Upper lobe of left lung (tissue), 6 donors: ENCODE measurements around the gene BPHL. TPM values are rescaled to one million over a fixed set of nuclear protein-coding genes. Genes with fewer than 3 reads are reported as not detected.
A peak's percentile ranks its signal among the peaks of the same experiment; 100 is the strongest.
"Not testable (repeated sequence)": the region's sequence is repeated elsewhere in the genome, so short reads cannot be mapped to it uniquely, and the experiment has no call there.

Experiments
- ATAC-seq, 2 donors: fragments of 200-7000 bp; cut with Tn5 transposase; one replicate each; pipeline ENCODE4 v1.9.1; 2022; ENCODE audit warnings: mild to moderate bottlenecking in 2 of 2, moderate library complexity in 2 of 2; ENCODE audit not compliant: low FRiP score in 2 of 2
- DNase-seq, 2 donors: peaks; one replicate each; pipeline ENCODE4 v3.0.0-alpha.2; 2019 to 2020
- H3K27ac ChIP-seq, 4 donors: fragments of 200-600 bp; sonication (generic); one replicate each; pipeline ENCODE4 v1.5.1; 2016 to 2019
- H3K27me3 ChIP-seq, 4 donors: fragments of 200-600 bp; sonication (generic); one replicate each; pipeline ENCODE4 v1.5.1; 2017 to 2019
- H3K36me3 ChIP-seq, 4 donors: fragments of 200-600 bp; sonication (generic); one replicate each; pipeline ENCODE4 v1.5.1; 2016 to 2019
- H3K4me1 ChIP-seq, 4 donors: fragments of 200-600 bp; sonication (generic); one replicate each; pipeline ENCODE4 v1.5.1; 2018 to 2019
- H3K4me3 ChIP-seq, 4 donors: fragments of 200-600 bp; sonication (generic); one replicate each; pipeline ENCODE4 v1.5.1; 2017 to 2019; ENCODE audit warnings: mild to moderate bottlenecking in 2 of 4, moderate library complexity in 1 of 4
- H3K9me3 ChIP-seq, 4 donors: fragments of 200-600 bp; sonication (generic); one replicate each; pipeline ENCODE4 v1.5.1; 2018 to 2019
- CTCF ChIP-seq, 6 experiments: fragments of 450-650 bp in 4 of 6; fragments of 200-600 bp in 2 of 6; sonication (generic) in 2 of 6; IDR thresholded peaks; one replicate each; pipeline ENCODE4 v1.5.1; 2016 to 2019; ENCODE audit warnings: antibody characterized with exemption in 6 of 6
- EP300 ChIP-seq, 4 donors: sonication (generic); formaldehyde crosslinking; IDR thresholded peaks; one replicate each; pipeline ENCODE4 v1.5.1; 2017; ENCODE audit warnings: antibody characterized with exemption in 4 of 4, control low read depth in 2 of 4
- POLR2A ChIP-seq, 4 donors: fragments of 450-650 bp; IDR thresholded peaks; one replicate each; pipeline ENCODE4 v1.5.1; 2016 to 2017; ENCODE audit warnings: antibody characterized with exemption in 4 of 4, mild to moderate bottlenecking in 2 of 4
- POLR2AphosphoS5 ChIP-seq, 2 donors: sonication (generic); formaldehyde crosslinking; IDR thresholded peaks; one replicate each; pipeline ENCODE4 v1.5.1; 2017; ENCODE audit warnings: antibody characterized with exemption in 2 of 2
- WGBS, 2 donors: methylation state at CpG; one replicate each; pipeline ENCODE4 v1.1.5; 2017 to 2018; 5-methylcytosine and 5-hydroxymethylcytosine counted together
- total RNA-seq, 6 donors: library from RNA; depleted of rRNA in 4 of 6; stranded (reverse); fragments of >200 nt in 4 of 6; gene quantifications; one replicate each; pipeline versions ENCODE4 v1.1.0 to v1.2.1, GENCODE V29; 2016 to 2021
- donor health status: DM: no; HTN: no; CAD: no; lungs with moderate emphysema.
- donor health status: DM: no; HTN: yes; CAD: no; lungs with severe emphysema.

Gene BPHL
- total RNA-seq, 6 donors from 2014 or later: 6.3 to 16.8 (median 11.2) TPM

GRCh38 chr6:3163248-3163594, 44.7 kb downstream of the BPHL start:
- 22 to 24% methylated on average over 13 of the region's 13 CpGs for WGBS, 2 donors
- Histone ChIP-seq H3K4me3 (peak overlapping the region in 3 of 4 donors; percentile 50 to 87 (median 76)), H3K9me3 (no peaks in the 10 kb centered on the region), H3K27me3 (no peaks in the 10 kb centered on the region), H3K4me1 (peaks cover 5 to 18% (median 6%) of the 10 kb centered on the region in 4 donors), H3K27ac (peak overlapping the region; percentile 84 to 90 (median 87)), H3K36me3 (no peaks in the 10 kb centered on the region)
- peak in 1 of 2 donors; percentile 3 for ATAC-seq
- peak in 1 of 2 donors; percentile 59 for DNase-seq
- TF ChIP-seq POLR2A (IDR thresholded peaks at IDR 0.05) (no peak), CTCF (IDR thresholded peaks at IDR 0.05) (no peak), POLR2AphosphoS5 (IDR thresholded peaks at IDR 0.05) (no peak), EP300 (IDR thresholded peaks at IDR 0.05) (no peak)

GRCh38 chr6:3164388-3164787, 45.9 kb downstream of the BPHL start:
- Histone ChIP-seq H3K27ac (no peak overlapping the region), H3K27me3 (no peaks in the 10 kb centered on the region), H3K4me3 (no peak overlapping the region), H3K4me1 (peaks cover 5 to 18% (median 6%) of the 10 kb centered on the region in 4 donors), H3K36me3 (no peaks in the 10 kb centered on the region), H3K9me3 (no peaks in the 10 kb centered on the region)
- TF ChIP-seq POLR2AphosphoS5 (IDR thresholded peaks at IDR 0.05): no peak
- no peak for TF ChIP-seq POLR2A (IDR thresholded peaks at IDR 0.05)
- no peak for TF ChIP-seq CTCF (IDR thresholded peaks at IDR 0.05)
- no peak for TF ChIP-seq EP300 (IDR thresholded peaks at IDR 0.05)
- ATAC-seq (no peak), DNase-seq (no peak)
- WGBS, 2 donors: 69 to 86% methylated on average over 6 of the region's 6 CpGs

GRCh38 chr6:3165631-3166534, 47.4 kb downstream of the BPHL start:
- DNase-seq: no peak
- 59 to 72% methylated on average over 7 of the region's 7 CpGs for WGBS, 2 donors
- no peak for TF ChIP-seq EP300 (IDR thresholded peaks at IDR 0.05)
- TF ChIP-seq POLR2AphosphoS5 (IDR thresholded peaks at IDR 0.05): no peak
- TF ChIP-seq CTCF (IDR thresholded peaks at IDR 0.05): no peak
- no peak for TF ChIP-seq POLR2A (IDR thresholded peaks at IDR 0.05)
- Histone ChIP-seq H3K4me1 (peaks cover 5 to 11% (median 6%) of the 10 kb centered on the region in 4 donors), H3K9me3 (no peaks in the 10 kb centered on the region), H3K27me3 (no peaks in the 10 kb centered on the region), H3K36me3 (no peaks in the 10 kb centered on the region), H3K27ac (no peak overlapping the region), H3K4me3 (no peak overlapping the region)
- ATAC-seq: no peak

GRCh38 chr6:3166535-3167225, 48.2 kb downstream of the BPHL start:
- ATAC-seq, H3K4me3 ChIP-seq, H3K9me3 ChIP-seq, DNase-seq, H3K27ac ChIP-seq, H3K36me3 ChIP-seq, H3K27me3 ChIP-seq: not testable (repeated sequence)
- 93 to 96% methylated on average over 10 of the region's 10 CpGs for WGBS, 2 donors
- H3K4me1 ChIP-seq: peaks cover 5 to 11% (median 6%) of the 10 kb centered on the region in 4 donors

GRCh38 chr6:3168046-3168445, 49.5 kb downstream of the BPHL start:
- H3K4me3 ChIP-seq, H3K9me3 ChIP-seq, ATAC-seq, DNase-seq, H3K4me1 ChIP-seq, H3K27me3 ChIP-seq, H3K36me3 ChIP-seq, H3K27ac ChIP-seq: not testable (repeated sequence)
- 91 to 93% methylated on average over 8 to 10 of the region's 10 CpGs for WGBS, 2 donors

- not testable (repeated sequence) for H3K9me3 ChIP-seq, H3K4me1 ChIP-seq, H3K27me3 ChIP-seq, H3K27ac ChIP-seq, H3K4me3 ChIP-seq, H3K36me3 ChIP-seq, ATAC-seq
- 92 to 94% methylated on average over 11 to 24 of the region's 24 CpGs for WGBS, 2 donors
- DNase-seq: peak in 1 of 2 donors; percentile 66
Measured at GRCh38 chr6:3170676-3171075, 52.2 kb downstream of the BPHL start.

- not testable (repeated sequence) for H3K9me3 ChIP-seq, H3K27ac ChIP-seq, H3K4me1 ChIP-seq, H3K36me3 ChIP-seq, H3K27me3 ChIP-seq, ATAC-seq, H3K4me3 ChIP-seq, DNase-seq
- WGBS, 2 donors: 86 to 91% methylated on average over 15 to 17 of the region's 17 CpGs
Measured at GRCh38 chr6:3171313-3172175, 53.0 kb downstream of the BPHL start.

GRCh38 chr6:3172789-3173188, 54.3 kb downstream of the BPHL start:
- not testable (repeated sequence) for H3K36me3 ChIP-seq, H3K4me1 ChIP-seq, H3K27me3 ChIP-seq, H3K9me3 ChIP-seq, H3K4me3 ChIP-seq, H3K27ac ChIP-seq, ATAC-seq, DNase-seq
- WGBS, 2 donors: 89 to 94% methylated on average over 4 of the region's 4 CpGs
